B cell (primary cell): Measurements from ENCODE around the gene DYNC1I1. TPM values are rescaled to one million over a fixed set of nuclear protein-coding genes. Genes with fewer than 3 reads are reported as not detected.

Experiments used
- ATAC-seq: fragments of 200-7000 bp; cut with Tn5 transposase; one replicate; pipeline ENCODE4 v1.10.0; 2021; ENCODE audit warnings: low read depth, mild to moderate bottlenecking, moderate number of reproducible peaks, moderate library complexity
- CTCF ChIA-PET: fragments of 350-600 bp; sonication (Branson Sonifier 250); formaldehyde crosslinking; loops from one replicate; lab custom pipeline; 2021; ENCODE audit warnings: antibody characterized with exemption, inconsistent platforms; lab: Charles Lee
- POLR2A ChIA-PET: fragments of 350-600 bp; sonication (Branson Sonifier 250); formaldehyde crosslinking; loops from one replicate; lab custom pipeline; 2021; ENCODE audit warnings: antibody characterized with exemption; lab: Charles Lee
- DNase-seq: peaks from one replicate; pipeline ENCODE4 v3.0.0; 2013
- H2AFZ ChIP-seq: 2 replicates; pipeline ENCODE4 v1.6.1; 2012; ENCODE audit warnings: mild to moderate bottlenecking, low read depth, low read length; ENCODE audit not compliant: insufficient read depth, poor library complexity, severe bottlenecking
- H3K27ac ChIP-seq, 2 donors: 1 replicate in 1 of 2; 2 replicates in 1 of 2; pipeline ENCODE4 v1.5.1; 2012 to 2013; ENCODE audit warnings: low read length in 2 of 2, mild to moderate bottlenecking in 2 of 2, moderate library complexity in 1 of 2
- H3K27me3 ChIP-seq, 4 experiments: fragments of 200-600 bp in 1 of 4; sonication (generic) in 1 of 4; replicated peaks in 1 of 4; 1 replicate in 2 of 4; 2 replicates in 2 of 4; pipeline versions ENCODE4 v1.6.1 to v1.7.0; 2013 to 2016; ENCODE audit warnings: low read length in 3 of 4, mild to moderate bottlenecking in 2 of 4, mixed read lengths in 1 of 4, moderate library complexity in 1 of 4; ENCODE audit not compliant: insufficient read depth in 4 of 4, control insufficient read depth in 3 of 4; ENCODE audit errors: control extremely low read depth in 1 of 4
- H3K36me3 ChIP-seq, 2 experiments: replicated peaks in 1 of 2; 1 replicate in 1 of 2; 2 replicates in 1 of 2; pipeline versions ENCODE4 v1.6.1 to v1.7.1; 2013; ENCODE audit warnings: low read length in 1 of 2; ENCODE audit not compliant: insufficient read depth in 2 of 2, control insufficient read depth in 1 of 2; ENCODE audit errors: control extremely low read depth in 1 of 2, extremely low read depth in 1 of 2
- H3K4me1 ChIP-seq, 2 donors: fragments of 200-600 bp in 1 of 2; sonication (generic) in 1 of 2; 1 replicate in 1 of 2; 2 replicates in 1 of 2; pipeline versions ENCODE4 v1.5.1 to v1.6.1; 2013 to 2017; ENCODE audit warnings: low read length in 2 of 2; ENCODE audit not compliant: control insufficient read depth in 2 of 2, insufficient read depth in 2 of 2
- H3K4me2 ChIP-seq: replicated peaks from 2 replicates; pipeline ENCODE3; 2012; ENCODE audit warnings: mild to moderate bottlenecking, low read depth, low read length; ENCODE audit not compliant: poor library complexity, severe bottlenecking
- H3K4me3 ChIP-seq, 5 experiments: fragments of 200-600 bp in 1 of 5; sonication (generic) in 1 of 5; 1 replicate in 3 of 5; 2 replicates in 2 of 5; pipeline versions ENCODE4 v1.5.1 to v1.7.0; 2011 to 2016; ENCODE audit warnings: low read length in 4 of 5, mild to moderate bottlenecking in 4 of 5, low read depth in 2 of 5, control low read depth in 1 of 5, moderate library complexity in 1 of 5; ENCODE audit not compliant: insufficient read depth in 1 of 5; ENCODE audit errors: control extremely low read depth in 1 of 5, extremely low read depth in 1 of 5
- H3K79me2 ChIP-seq: fragments of 200-600 bp; sonication (generic); one replicate; pipeline ENCODE4 v1.6.0; 2016; ENCODE audit warnings: low read length; ENCODE audit not compliant: control insufficient read depth, insufficient read depth
- H3K9ac ChIP-seq: fragments of 200-600 bp; sonication (generic); 2 replicates; pipeline ENCODE4 v1.6.1; 2017; ENCODE audit warnings: mild to moderate bottlenecking, low read length, moderate library complexity
- H3K9me3 ChIP-seq, 3 donors: one replicate each; pipeline versions ENCODE4 v1.6.1 to v1.7.1; 2013; ENCODE audit warnings: low read length in 2 of 3; ENCODE audit not compliant: control insufficient read depth in 2 of 3, insufficient read depth in 1 of 3; ENCODE audit errors: control extremely low read depth in 1 of 3
- H4K20me1 ChIP-seq: 2 replicates; pipeline ENCODE4 v1.6.0; 2012; ENCODE audit warnings: mild to moderate bottlenecking, low read length; ENCODE audit not compliant: insufficient read depth, control insufficient read depth, poor library complexity, severe bottlenecking
- H3K27ac Mint-ChIP-seq: one replicate; pipeline ENCODE4 v1.8.0; 2021; ENCODE audit warnings: mixed read lengths
- H3K27me3 Mint-ChIP-seq: one replicate; pipeline ENCODE4 v1.8.0; 2021; ENCODE audit warnings: mixed read lengths
- H3K4me1 Mint-ChIP-seq: one replicate; pipeline ENCODE4 v1.8.0; 2021; ENCODE audit warnings: mixed read lengths
- H3K4me3 Mint-ChIP-seq: one replicate; pipeline ENCODE4 v1.8.0; 2021; ENCODE audit warnings: mixed read lengths
- H3K9me3 Mint-ChIP-seq: one replicate; pipeline ENCODE4 v1.8.0; 2022; ENCODE audit warnings: mixed read lengths; ENCODE audit not compliant: insufficient read depth
- CTCF ChIP-seq: fragments of 200-600 bp; IDR thresholded peaks from one replicate; pipeline ENCODE4 v1.8.0; 2022; ENCODE audit warnings: antibody characterized with exemption, mild to moderate bottlenecking
- EZH2 ChIP-seq: IDR thresholded peaks from 2 replicates; pipeline ENCODE4 v1.6.1; 2012; ENCODE audit warnings: borderline replicate concordance, low read depth, mild to moderate bottlenecking, moderate library complexity, low read length; ENCODE audit not compliant: insufficient read depth, poor library complexity, severe bottlenecking
- WGBS: methylation state at CpG from one replicate; pipeline ENCODE4 v1.1.5; 2013; ENCODE audit warnings: missing lambda C conversion rate; ENCODE audit not compliant: insufficient coverage; 5-methylcytosine and 5-hydroxymethylcytosine counted together
- intact Hi-C: fragments of 100-400 bp; cut with micrococcal nuclease; formaldehyde crosslinking; loops from one replicate; pipeline ENCODE4 v1.10.0; 2022
- polyA plus RNA-seq: library from polyadenylated mRNA; depleted of rRNA; stranded (reverse); fragments of >200 nt; gene quantifications from 2 replicates; pipeline ENCODE4 v1.2.3, GENCODE V29; 2012
- total RNA-seq, 2 donors: library from RNA; stranded (reverse); fragments of 120-200 nt in 1 of 2; gene quantifications; 1 replicate in 1 of 2; 2 replicates in 1 of 2; pipeline versions ENCODE4 v1.2.3 to v1.2.4, GENCODE V29; 2013 to 2022

Gene DYNC1I1
- total and polyA plus RNA-seq, 2 donors (not counting 1 experiment from before 2014, with no cell fraction given), result not detected

GRCh38 chr7:95805909-95806308, 33.6 kb downstream of the DYNC1I1 start:
- H2AFZ ChIP-seq, result no peak overlapping the region
- H3K27me3 ChIP-seq, result no peaks in the 10 kb centered on the region
- DNase-seq, result no peak
- H3K27ac ChIP-seq, result no peak overlapping the region
- intact Hi-C loops, result no loop called here
- POLR2A ChIA-PET, result no interaction called here
- H3K4me3 ChIP-seq, result no peak overlapping the region
- Mint-ChIP-seq H3K27ac (no peak overlapping the region), H3K27me3 (no peaks in the 10 kb centered on the region), H3K9me3 (no peaks in the 10 kb centered on the region), H3K4me1 (no peaks in the 10 kb centered on the region), H3K4me3 (no peak overlapping the region)
- no peaks in the 10 kb centered on the region for H3K36me3 ChIP-seq
- CTCF ChIA-PET, result interaction anchor here (0.6 kb wide), 1 partner anchor 116 kb away, joined by 3 read pairs; no protein-coding TSS in a partner anchor
- TF ChIP-seq EZH2 (no peak), CTCF (no peak)
- no peak for ATAC-seq
- no peaks in the 10 kb centered on the region for H4K20me1 ChIP-seq
- no peak overlapping the region for H3K9ac ChIP-seq
- H3K4me2 ChIP-seq, result no peak overlapping the region
- H3K9me3 ChIP-seq, result no peaks in the 10 kb centered on the region
- no CpG with 5 or more reads among the region's 1 CpG for WGBS
- H3K79me2 ChIP-seq, result no peaks in the 10 kb centered on the region
- no peaks in the 10 kb centered on the region for H3K4me1 ChIP-seq

- H3K4me2 ChIP-seq, result no peak overlapping the region
- no peak overlapping the region for H3K27ac Mint-ChIP-seq
- H3K79me2 ChIP-seq, result no peaks in the 10 kb centered on the region
- intact Hi-C loops, result no loop called here
- H3K9me3 Mint-ChIP-seq, result no peaks in the 10 kb centered on the region
- CTCF ChIA-PET, result no interaction called here
- H3K27ac ChIP-seq, result no peak overlapping the region
- POLR2A ChIA-PET, result no interaction called here
- no peak overlapping the region for H2AFZ ChIP-seq
- WGBS, result no CpG with 5 or more reads among the region's 2 CpGs
- H3K9ac ChIP-seq, result no peak overlapping the region
- no peak overlapping the region for H3K4me3 ChIP-seq
- no peaks in the 10 kb centered on the region for H3K27me3 Mint-ChIP-seq
- no peaks in the 10 kb centered on the region for H3K9me3 ChIP-seq
- no peaks in the 10 kb centered on the region for H3K36me3 ChIP-seq
- H3K4me3 Mint-ChIP-seq, result no peak overlapping the region
- H4K20me1 ChIP-seq, result no peaks in the 10 kb centered on the region
- no peaks in the 10 kb centered on the region for H3K4me1 Mint-ChIP-seq
- no peak for TF ChIP-seq CTCF
- no peak for TF ChIP-seq EZH2
- H3K4me1 ChIP-seq, result no peaks in the 10 kb centered on the region
- DNase-seq (no peak), ATAC-seq (no peak)
- no peaks in the 10 kb centered on the region for H3K27me3 ChIP-seq
Observed at GRCh38 chr7:95808396-95808795, 36.0 kb downstream of the DYNC1I1 start.
